ENCODE measurements around the gene NDUFS2.
"Not testable (repeated sequence)": the region's sequence is repeated elsewhere in the genome, so short reads cannot be mapped to it uniquely, and the experiment has no call there.

The NDUFS2 gene

DNA sequence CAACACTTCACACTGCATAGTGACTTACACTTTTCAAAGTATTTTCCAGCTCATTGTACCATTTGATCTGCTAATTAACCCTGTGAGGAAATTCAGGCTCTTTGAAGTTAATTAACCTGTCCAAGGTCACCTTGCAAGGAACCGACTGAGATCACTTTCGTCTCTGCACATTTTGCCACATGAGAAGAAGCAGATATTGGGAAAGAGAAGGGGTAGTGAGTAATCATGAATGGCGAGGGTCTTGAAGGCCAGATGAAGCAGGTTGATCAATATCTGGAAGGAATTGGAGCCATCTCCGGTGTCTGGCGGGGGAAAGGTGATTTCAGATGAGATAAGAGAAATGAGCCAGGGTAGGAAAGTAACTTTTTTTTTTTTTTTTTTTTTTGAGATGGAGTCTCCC, 17.8 kb downstream of the NDUFS2 start:
- no peak for DNase-seq (ENCODE audit: low spot score)

DNA sequence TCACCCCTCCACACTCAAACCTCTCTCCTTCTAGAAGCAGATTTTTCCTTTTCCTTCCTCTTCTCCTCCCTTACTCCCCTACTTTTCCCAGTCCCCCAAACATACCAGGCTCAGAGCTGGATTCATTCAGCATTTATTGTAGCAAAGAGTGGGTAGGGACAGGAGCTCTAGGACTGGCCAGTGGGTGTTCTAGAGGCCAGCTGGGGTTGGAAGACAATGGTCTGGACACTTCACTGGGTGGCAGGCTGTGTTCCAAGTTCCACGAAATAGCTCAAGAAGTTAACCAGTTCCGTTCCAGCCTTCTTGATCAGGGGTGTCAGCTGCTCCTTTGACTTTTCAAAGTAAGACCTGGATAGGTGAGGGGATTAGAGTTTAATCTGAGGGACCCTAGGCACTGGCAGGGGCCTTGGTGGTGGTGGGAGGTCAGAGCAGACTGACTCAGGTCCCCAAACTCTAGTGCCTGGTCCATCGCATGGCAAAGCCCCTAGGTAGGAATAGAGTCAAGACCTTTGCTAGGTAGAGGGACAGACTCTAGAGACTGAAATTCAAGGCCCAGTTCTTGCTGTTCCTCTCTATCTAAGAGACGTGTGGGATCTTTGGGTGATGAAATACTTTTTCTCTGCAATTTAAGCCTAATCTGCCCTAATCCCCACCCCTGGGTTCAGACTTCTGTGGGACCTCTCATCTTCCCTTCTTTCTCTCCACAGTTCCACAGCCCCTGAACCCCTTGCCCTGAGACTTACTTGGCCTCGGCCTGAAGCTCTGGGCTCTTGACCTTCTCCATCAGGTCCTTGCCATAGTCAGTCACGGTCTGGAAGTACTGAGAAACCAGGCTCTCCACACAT, 20.2 kb downstream of the NDUFS2 start:
- DNase-seq (ENCODE audit: low spot score): no peak

DNA sequence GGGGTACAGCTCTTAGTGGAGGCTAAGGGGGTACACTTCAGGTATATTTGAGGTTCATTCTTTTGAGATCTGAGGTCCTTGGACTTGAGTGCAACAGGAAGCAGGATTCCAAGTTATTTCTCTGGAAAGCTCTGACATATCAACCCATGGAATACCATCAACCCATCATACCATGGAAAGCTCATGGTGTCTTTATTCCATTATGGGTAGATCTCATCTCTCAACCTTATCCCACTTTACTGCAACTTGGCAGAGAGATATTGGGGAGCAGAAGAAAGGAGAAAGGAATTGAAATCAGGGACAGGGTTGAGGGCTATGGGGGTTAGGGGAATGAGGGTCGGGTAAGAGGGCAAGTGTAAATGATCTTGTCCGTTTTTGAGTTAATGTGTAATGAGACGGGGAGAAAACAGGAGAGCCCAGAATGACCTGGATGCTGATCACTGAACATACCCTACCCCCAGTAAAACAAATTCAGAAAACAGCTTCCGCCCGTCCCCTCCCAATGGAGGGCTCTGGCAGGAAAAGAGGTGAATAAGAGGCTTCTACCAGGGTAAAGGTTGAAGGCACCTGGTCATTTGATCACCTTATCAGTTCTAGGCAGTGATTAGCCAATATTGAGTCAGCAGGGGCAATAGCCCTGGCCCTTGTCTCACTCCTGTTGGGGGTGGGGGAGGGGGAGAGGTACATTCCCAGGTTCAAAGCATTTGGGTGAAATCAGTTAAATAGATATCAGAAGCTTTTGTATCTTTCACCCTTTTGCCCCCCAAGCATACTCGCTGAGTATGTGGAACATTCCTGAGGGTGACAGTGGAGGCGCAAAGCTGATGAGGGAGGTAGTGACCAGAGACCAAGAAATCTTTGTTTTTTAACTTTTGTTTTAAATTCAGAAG, 21.9 kb downstream of the NDUFS2 start:
- DNase-seq (ENCODE audit: low spot score): no peak

DNA sequence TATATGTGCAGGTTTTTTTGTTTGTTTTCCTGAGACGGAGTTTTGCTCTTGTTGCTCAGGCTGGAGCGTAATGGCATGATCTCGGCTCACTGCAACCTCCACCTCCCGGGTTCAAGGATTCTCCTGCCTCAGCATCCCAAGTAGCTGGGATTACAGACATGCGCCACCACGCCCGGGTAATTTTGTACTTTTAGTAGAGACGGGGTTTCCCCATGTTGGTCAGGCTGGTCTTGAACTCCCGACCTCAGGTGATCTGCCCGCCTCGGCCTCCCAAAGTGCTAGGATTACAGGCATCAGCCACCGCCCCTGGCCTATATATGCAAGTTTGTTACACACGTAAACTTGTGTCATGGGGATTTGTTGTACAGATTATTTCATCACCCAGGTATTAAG, 22.5 kb downstream of the NDUFS2 start:
- not testable (repeated sequence) for DNase-seq (ENCODE audit: low spot score)

DNA sequence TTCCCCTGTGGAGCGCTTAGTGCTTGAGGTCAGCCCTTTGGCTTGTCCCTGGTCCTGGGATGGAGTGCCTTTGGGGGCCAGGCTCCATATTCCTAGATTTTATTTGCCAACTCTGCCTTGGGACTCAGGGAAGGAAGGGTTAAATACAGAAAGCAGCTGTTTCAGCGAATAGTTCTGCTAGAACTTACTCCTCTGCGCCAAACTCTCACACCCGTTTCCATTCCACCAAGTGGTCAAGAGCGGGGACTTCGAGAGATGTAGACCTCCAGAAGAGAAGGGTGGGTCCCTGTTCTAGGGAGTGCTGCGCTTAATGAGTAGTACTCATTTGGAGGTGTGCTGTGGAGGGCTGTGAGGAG, 23.0 kb downstream of the NDUFS2 start:
- DNase-seq (ENCODE audit: low spot score): no peak

DNA sequence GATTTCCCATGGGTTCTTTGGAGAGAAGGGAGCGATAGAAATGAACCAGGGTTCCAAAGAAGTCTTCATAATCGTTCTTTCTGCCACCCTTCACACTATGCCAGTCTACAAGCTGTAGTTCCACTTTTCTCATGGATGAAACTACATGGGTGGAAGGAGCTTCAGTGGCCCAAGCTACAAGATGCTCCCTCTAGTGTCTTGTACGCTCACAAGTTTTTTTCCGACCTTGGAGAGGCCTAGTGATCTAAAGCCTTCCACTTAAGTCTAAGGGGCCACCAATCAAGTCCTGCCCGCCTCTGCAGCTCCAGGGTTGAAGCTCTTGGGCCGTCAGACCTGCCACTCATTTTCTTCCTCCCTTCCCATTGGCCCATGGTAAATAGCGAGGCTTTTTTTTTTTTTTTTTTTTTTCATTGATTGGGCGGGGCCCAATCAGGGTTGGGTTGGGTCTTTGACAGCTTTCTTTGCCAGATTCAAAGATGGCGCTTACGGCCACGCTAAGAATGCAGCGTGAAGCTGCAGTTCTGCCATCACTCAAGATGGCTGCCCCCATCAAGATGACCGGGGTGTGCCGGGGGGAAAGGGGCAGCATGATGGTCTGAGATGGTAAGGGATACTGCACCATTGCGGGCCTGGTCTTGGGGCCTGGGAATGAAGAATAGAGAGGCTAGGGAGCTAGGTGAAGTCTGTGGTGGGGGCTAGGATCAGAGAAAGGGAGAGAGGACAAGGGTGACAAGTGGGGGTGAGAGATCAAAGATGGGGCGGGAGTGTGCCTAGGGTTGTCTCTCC, 23.6 kb downstream of the NDUFS2 start, which contains the start of gene TOMM40L:
TOMM40L (plus strand) TSS at position 527 of the 786 bp plus-strand sequence. CDS start 430 bp downstream, outside the sequence.
- peak; percentile 97 for DNase-seq (ENCODE audit: low spot score)

DNA sequence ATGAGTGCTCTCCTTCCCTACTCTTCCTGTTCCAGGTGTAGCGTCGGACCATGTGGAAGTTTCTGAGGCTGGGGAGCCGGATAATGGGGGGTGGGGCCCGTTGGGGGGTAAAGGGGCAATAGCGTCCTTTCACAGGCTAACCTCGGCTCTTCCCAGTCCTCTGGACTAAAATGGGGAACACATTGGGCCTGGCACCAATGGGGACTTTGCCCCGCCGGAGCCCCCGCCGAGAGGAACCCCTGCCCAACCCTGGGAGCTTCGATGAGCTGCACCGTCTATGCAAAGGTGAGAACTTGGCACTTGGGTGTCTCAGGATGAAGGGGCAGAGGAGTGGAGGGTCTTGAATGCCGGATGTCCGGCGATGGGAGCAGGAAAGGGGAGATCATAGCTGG, 24.1 kb downstream of the NDUFS2 start:
- DNase-seq (ENCODE audit: low spot score): no peak

DNA sequence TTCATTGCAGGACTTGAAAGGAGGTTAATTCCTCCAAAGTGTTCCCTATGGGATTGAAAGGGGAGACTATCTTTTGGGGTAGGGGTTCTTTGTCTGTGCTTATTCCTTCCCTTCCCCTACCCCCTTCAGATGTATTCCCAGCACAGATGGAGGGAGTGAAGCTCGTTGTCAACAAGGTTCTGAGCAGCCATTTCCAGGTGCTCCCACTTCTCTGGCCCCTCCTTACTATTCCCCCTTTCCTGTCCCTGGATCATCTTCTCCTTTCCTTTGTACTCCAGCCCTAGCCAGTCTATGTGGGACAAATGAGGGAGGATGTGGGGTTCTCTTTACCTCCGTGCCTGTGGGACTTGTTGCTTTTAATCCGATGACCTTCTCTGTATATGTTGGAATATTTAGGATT, 24.6 kb downstream of the NDUFS2 start:
- no peak for DNase-seq (ENCODE audit: low spot score)

DNA sequence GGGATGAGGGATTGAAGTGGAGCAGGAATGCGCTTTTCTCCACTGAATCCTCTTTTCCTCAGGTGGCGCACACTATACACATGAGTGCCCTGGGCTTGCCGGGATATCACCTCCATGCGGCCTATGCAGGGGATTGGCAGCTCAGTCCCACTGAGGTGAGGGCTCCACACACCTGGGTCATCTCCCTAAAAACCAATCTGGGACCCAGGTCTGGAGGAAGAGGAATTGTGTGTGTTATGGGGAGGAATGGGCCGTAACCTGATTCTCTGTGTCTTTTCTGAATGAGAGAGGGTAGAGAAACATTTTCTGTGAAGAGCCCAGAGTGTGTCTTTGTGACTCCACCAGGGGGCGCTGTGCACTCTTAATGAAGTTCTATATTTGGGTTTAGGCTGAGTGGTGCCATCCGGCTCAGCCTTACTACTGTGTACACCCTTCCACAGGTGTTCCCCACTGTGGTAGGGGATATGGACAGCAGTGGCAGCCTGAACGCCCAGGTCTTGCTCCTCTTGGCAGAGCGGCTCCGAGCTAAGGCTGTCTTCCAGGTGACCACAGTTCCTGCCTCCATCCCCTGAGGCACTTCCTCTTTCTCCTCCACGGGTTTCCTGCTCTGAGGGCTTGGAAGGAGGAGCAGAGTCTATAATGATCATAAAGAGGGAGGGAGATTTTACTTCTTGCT, 25.2 kb downstream of the NDUFS2 start:
- peak; percentile 91 for DNase-seq (ENCODE audit: low spot score)

DNA sequence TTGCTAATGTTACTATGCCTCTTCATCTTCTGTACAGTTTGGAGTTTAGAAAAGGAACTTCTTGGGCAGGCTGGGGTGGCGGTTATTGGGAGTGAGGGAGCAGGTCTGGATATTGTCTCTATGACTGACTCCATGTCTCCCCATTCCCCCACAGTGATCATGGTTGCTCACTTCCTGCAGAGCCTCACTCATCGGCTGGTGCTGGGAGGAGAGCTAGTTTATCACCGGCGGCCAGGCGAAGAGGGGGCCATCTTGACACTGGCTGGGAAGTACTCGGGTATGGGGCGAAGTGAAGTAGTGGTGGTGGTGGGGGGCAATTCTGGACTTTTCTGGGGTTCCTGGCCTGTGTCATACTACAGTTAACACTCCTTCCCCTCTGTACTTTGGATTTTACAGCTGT, 25.9 kb downstream of the NDUFS2 start:
- DNase-seq (ENCODE audit: low spot score): no peak

DNA sequence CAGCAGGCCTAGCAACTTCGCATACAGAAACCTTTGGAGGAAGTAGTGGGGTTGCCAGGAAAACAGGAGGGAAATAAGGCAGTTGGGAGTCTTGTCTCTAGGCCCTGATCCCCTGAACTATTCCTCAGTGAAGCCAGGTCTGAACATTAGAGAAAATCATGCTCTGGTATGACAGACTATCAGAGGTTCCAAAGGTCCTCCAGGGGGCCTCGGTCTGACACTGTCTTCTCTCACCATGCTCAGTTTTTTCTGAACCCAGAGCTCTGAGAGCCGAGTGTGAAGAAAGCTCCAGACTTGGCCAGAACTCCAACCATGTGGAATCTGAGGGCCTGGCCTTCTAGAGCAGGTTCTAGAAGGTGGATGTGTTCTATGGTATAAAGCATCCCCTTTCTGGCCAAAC, 27.7 kb downstream of the NDUFS2 start:
- no peak for DNase-seq (ENCODE audit: low spot score)

DNA sequence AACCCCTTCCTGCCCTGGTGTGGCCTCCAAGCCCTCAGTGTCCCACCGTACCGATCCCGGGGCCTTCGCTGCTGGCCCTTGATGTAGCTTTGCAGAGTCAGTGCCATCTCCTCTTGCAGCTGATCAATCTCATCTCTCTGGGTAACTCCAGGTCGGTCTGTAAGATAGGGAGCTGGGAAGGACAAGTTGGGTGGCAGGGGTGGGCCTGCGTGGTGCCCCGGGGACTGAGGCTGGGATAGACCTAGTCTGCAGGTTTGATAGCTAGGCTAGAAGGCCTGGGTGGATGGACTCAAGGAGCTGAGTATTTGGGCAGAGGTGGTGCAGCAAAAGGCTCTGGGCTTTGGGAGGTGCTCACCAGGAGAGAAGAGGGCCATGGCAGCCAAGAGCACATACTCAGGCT, 28.6 kb downstream of the NDUFS2 start:
- DNase-seq (ENCODE audit: low spot score): no peak

DNA sequence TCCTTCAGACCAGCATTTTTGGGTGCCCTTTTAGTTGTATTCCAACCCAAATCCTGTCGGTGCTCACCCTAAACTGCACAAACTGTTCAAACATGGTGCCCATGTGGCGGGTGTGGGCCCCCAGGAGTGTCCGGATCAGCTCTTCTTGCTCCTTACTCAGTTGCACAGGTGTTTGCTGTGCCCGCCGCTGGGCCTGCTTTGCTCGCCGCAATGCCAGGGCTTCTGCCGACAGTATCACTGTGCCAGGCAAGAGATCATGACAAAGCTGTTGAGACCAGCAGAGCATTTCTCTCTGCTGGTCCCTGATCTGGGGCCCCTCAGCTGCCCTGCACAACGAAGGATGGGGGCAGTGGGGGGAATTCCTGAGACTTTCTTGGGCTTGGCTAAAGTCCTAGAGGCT, 30.9 kb downstream of the NDUFS2 start:
- no peak for DNase-seq (ENCODE audit: low spot score)

DNA sequence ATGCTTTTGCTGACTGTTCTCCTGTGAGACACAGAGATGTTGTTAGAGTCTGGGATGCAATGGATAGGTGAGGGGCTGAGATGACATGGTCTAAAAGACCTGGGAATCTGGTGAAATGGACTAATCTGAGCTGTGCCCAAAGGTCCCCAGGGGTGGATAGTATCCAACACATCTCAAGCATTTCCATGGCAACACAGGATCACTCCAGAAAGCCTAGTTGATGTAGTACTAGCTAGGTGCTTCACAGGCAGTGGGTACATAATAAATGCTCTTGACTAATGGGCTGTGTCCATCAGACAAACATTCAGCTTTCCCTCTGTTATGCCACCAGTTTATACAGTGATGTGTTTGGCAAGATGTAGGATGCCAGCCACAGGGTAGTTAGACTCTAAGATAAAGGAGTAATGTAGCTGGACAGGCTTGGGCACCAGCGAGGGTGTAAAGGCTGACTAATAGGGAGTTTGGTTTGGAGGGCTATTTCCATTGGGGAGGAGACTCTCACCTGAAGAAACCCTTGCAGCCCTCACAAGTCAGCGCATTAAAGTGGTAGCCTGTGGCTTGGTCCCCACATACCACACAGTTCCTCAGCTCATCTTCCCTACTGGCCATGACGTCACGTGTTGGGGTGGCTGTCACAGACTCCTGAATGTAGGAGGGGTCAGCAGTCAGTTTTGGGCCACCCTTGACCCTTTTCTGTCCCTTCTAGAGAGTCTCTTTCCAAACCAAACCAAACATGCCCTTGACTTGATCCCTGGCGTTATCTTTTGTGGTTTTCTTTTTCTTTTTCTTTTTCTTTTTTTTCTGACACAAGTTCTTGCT, 34.0 kb downstream of the NDUFS2 start:
- no peak for DNase-seq (ENCODE audit: low spot score)

DNA sequence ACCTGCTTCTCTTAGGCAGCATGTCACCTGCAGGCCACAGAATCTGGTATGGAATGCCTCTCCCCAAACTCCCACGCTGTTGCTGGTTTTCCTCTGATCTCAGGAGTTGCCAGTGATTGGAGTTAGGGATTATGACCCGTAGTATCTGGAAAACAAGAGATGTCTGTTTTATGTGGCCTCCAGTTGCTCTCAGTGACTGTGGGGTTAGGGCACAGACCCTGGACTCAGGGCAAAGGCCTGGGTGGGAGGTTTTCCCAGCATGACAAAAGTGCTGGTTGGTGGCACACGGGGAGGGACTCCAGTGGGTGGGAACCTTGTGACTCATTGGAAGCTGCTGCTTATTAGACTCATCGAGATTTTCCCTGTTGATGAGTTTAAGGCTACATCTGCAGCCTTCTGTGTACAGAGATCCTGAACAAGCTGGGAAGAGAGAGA, 35.9 kb downstream of the NDUFS2 start, which contains the start of gene NR1I3:
NR1I3 (minus strand) TSS at position 165 of the 435 bp plus-strand sequence. CDS start 1,638 bp downstream, outside the sequence.
- DNase-seq (ENCODE audit: low spot score): no peak

DNA sequence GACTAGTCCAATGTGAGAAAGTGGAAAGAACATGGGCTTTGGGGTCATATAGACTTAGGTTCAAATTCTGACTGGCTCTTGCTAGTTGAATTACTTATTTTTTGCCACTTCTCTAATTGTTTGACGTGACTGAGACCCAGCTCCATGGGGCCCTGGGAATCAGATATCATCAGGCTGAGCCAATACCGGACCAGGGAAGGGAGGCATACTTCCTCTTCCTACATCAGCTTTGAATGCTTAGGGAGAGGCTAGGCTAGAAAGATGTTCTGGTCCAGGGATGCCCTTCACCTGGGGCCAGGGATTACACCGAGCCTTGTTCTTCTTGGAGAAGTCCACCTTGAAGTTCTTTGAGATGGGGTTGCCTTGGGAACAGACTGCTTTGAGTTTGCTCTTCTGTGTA, 39.5 kb downstream of the NDUFS2 start:
- DNase-seq (ENCODE audit: low spot score): no peak

DNA sequence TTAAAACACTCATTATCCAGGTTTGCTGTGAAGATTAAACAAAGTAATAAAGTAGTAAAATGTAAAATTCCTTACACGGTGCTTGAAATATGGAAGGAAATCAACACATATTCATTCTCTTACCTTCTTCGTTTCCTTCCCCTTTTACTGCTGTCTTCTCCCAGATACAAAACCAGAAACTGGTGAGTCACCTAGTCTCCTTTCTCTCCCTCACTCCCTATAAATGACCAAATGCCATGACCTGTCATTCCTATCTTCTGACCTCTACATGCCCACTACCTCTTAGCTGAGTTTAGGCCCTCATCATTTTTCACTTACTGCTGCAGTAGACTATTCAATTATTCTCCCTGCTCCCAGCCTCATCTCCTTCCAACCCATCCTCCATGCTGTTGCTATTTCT, 40.1 kb downstream of the NDUFS2 start:
- no peak for DNase-seq (ENCODE audit: low spot score)

DNA sequence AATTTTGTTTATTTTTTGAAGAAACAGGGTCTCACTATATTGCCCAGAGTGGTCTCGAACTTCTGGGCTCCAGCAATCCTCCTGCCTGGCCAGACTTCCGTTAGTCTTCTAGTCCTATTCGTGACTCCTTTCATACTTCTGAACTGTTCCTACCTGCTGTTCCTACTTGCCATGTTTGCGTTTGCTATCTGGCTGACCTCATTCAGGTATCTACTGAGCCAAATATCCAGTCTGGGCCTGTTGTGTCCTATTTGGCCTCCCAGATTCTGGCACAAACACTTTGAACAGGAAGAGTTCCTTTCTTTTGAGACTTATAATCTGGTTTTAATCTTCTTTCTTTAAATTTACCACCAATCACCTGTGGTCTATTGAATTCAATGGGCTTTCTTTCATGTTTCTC, 42.7 kb downstream of the NDUFS2 start:
- no peak for DNase-seq (ENCODE audit: low spot score)

DNA sequence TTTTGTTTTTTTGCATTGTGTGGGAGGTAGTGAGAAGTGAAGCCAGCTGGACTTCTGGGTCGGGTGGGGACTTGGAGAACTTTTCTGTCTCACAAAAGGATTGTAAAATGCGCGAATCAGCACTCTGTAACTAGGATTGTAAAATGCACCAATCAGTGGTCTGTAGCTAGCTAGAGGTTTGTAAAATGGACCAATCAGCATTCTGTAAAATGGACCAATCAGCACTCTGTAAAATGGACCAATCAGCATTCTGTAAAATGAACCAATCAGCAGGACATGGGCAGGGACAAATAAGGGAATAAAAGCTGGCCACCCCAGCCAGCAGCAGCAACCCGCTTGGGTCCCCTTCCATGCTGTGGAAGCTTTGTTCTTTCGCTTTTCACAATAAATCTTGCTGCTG, 47.9 kb downstream of the NDUFS2 start:
- not testable (repeated sequence) for DNase-seq (ENCODE audit: low spot score)

DNA sequence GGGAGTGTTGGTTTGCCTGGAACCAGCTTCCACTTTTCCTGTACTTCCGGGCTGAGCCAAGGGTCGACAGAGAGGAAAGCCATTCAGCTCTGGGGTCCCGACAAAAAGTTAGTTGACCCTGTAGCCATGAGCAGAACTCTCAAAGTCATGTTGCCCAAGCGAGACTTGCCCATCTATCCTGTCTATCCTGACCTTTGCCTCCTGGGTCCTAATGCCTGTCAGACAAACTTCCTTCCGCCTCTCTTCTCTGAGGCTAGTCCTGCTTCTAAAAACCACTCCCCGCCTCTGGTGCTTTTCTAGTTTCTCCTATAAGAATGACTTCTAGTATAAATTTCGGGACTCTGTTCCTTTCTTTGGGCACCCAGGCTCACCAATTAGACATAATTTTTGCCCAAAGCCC, 48.7 kb downstream of the NDUFS2 start:
- DNase-seq (ENCODE audit: low spot score): no peak

DNA sequence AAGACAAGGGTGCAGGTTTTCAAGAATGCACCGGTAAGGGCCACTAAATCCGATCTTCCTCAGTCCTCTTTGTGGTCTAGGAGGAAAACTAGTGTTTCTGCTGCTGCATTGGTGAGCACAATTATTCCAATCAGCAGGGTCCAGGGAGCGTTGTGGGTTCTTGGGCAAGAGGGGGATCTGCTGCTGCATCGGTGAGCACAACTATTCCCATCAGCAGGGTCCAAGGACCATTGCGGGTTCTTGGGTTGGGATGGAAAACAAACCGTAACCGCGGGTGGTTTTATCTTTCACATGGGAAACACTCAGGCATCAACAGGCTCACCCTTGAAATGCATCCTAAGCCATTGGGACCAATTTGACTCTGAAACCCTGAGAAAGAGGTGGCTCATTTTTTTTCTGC, 49.4 kb downstream of the NDUFS2 start:
- no peak for DNase-seq (ENCODE audit: low spot score)
